HepG2 (cell line): ENCODE data around the gene MAP3K3. TPM values are rescaled to one million over a fixed set of nuclear protein-coding genes. Genes with fewer than 3 reads are reported as not detected.
A peak's percentile ranks its signal among the peaks of the same experiment; 100 is the strongest.

Experiments used
- ARNTL ChIP-seq: sonication (generic); formaldehyde crosslinking; IDR thresholded peaks from 2 replicates; pipeline ENCODE4 v1.4.0; 2020; ENCODE audit warnings: mild to moderate bottlenecking, missing genetic modification reagents
- ETV5 ChIP-seq: IDR thresholded peaks from 2 replicates; pipeline ENCODE4 v1.6.1; 2018; ENCODE audit warnings: missing biosample characterization, missing genetic modification reagents, inconsistent platforms, borderline replicate concordance
- FOXP4 ChIP-seq: sonication (generic); formaldehyde crosslinking; IDR thresholded peaks from 2 replicates; pipeline ENCODE4 v1.4.0; 2020; ENCODE audit warnings: missing genetic modification reagents
- HIVEP1 ChIP-seq: sonication (generic); formaldehyde crosslinking; IDR thresholded peaks from 2 replicates; pipeline ENCODE4 v1.4.0; 2020; ENCODE audit warnings: mild to moderate bottlenecking, missing genetic modification reagents
- HNRNPH1 ChIP-seq: fragments of 200-400 bp; formaldehyde crosslinking; optimal IDR thresholded peaks from 2 replicates; pipeline ENCODE3; 2017; ENCODE audit warnings: mild to moderate bottlenecking, low read depth, low read length
- PRMT3 ChIP-seq: sonication (generic); formaldehyde crosslinking; IDR thresholded peaks from 2 replicates; pipeline ENCODE4 v1.8.1; 2022; ENCODE audit warnings: low read depth, mild to moderate bottlenecking, moderate library complexity, missing genetic modification reagents, borderline replicate concordance
- PTBP1 ChIP-seq: fragments of 200-400 bp; formaldehyde crosslinking; IDR thresholded peaks from 2 replicates; pipeline ENCODE4 v1.6.1; 2018; ENCODE audit warnings: low read length, low read depth; ENCODE audit not compliant: poor library complexity, severe bottlenecking
- RNF2 ChIP-seq: fragments of 450-650 bp; conservative IDR thresholded peaks from 2 replicates; pipeline ENCODE4 v1.6.1; 2016; ENCODE audit warnings: low read depth
- RXRB ChIP-seq: IDR thresholded peaks from 2 replicates; pipeline ENCODE4 v1.6.1; 2016; ENCODE audit warnings: borderline replicate concordance, missing genetic modification reagents, missing compliant biosample characterization
- SCMH1 ChIP-seq: sonication (generic); formaldehyde crosslinking; IDR thresholded peaks from 2 replicates; pipeline ENCODE4 v1.9.0; 2021; ENCODE audit warnings: missing genetic modification reagents, mild to moderate bottlenecking, borderline replicate concordance
- SOX13 ChIP-seq, 3 experiments: fragments of 450-650 bp in 1 of 3; sonication (generic) in 1 of 3; formaldehyde crosslinking in 1 of 3; IDR thresholded peaks in 2 of 3; conservative IDR thresholded peaks in 1 of 3; 2 replicates each; pipeline versions ENCODE4 v1.5.0 to v1.6.1; 2016 to 2020; ENCODE audit warnings: antibody characterized with exemption in 1 of 3, mild to moderate bottlenecking in 1 of 3, missing compliant biosample characterization in 1 of 3, missing genetic modification reagents in 1 of 3, moderate library complexity in 1 of 3
- SRF ChIP-seq: IDR thresholded peaks from 2 replicates; pipeline ENCODE4 v1.6.1; 2011; ENCODE audit warnings: mild to moderate bottlenecking, low read depth, low read length, moderate library complexity
- TEF ChIP-seq: sonication (generic); formaldehyde crosslinking; IDR thresholded peaks from 2 replicates; pipeline ENCODE4 v1.5.0; 2020; ENCODE audit warnings: missing genetic modification reagents
- THAP11 ChIP-seq: IDR thresholded peaks from 2 replicates; pipeline ENCODE4 v1.6.1; 2016; ENCODE audit warnings: missing biosample characterization, missing genetic modification reagents
- ZFP37 ChIP-seq: sonication (generic); formaldehyde crosslinking; IDR thresholded peaks from 2 replicates; pipeline ENCODE4 v1.4.0; 2020; ENCODE audit warnings: missing genetic modification reagents, borderline replicate concordance
- ZNF142 ChIP-seq: sonication (generic); formaldehyde crosslinking; IDR thresholded peaks from 2 replicates; pipeline ENCODE4 v1.4.0; 2020; ENCODE audit warnings: missing genetic modification reagents
- ZNF441 ChIP-seq: sonication (generic); formaldehyde crosslinking; IDR thresholded peaks from 2 replicates; pipeline ENCODE4 v1.7.0; 2021; ENCODE audit warnings: missing genetic modification reagents, borderline replicate concordance
- ZNF567 ChIP-seq: sonication (generic); formaldehyde crosslinking; IDR thresholded peaks from 2 replicates; pipeline ENCODE4 v1.8.1; 2023; ENCODE audit warnings: mild to moderate bottlenecking, missing genetic modification reagents, borderline replicate concordance
- ZNF792 ChIP-seq: IDR thresholded peaks from 2 replicates; pipeline ENCODE4 v1.6.1; 2016
- ZSCAN31 ChIP-seq: sonication (generic); formaldehyde crosslinking; IDR thresholded peaks from 2 replicates; pipeline ENCODE4 v1.5.0; 2020; ENCODE audit warnings: low read depth, mild to moderate bottlenecking, missing genetic modification reagents
- polyA plus RNA-seq, 8 experiments: library from polyadenylated mRNA; depleted of rRNA in 3 of 8; stranded (reverse) in 7 of 8; unstranded in 1 of 8; fragments of >200 nt; fragmentation: Illumina TruSeq in 4 of 8; extraction: Trizol in 4 of 8; gene quantifications; 2 replicates each; pipeline versions ENCODE4 v1.2.1 to v1.2.3, GENCODE V29; 2011 to 2016; ENCODE audit warnings: low read depth in 4 of 8, missing spikeins in 1 of 8, mixed read lengths in 1 of 8; ENCODE audit not compliant: insufficient read depth in 1 of 8
- total RNA-seq, 5 experiments: library from RNA; depleted of rRNA; stranded (reverse); fragments of >200 nt; fragmentation: Illumina TruSeq; extraction: Trizol; gene quantifications; 2 replicates each; pipeline ENCODE4 v1.2.3, GENCODE V29; 2016; ENCODE audit warnings: low read depth in 1 of 5

The MAP3K3 gene
- total and polyA plus RNA-seq, 2 of the 13 experiments (the other 11 are each of a cell fraction or from before 2014, with no cell fraction given): 17.7 to 21.8 TPM

- peak; percentile 55; the same call in 1 of the 2 replicates for TF ChIP-seq ETV5 (CRISPR knock-in tag)
- TF ChIP-seq TEF (CRISPR knock-in tag): no peak
- TF ChIP-seq RNF2: no peak
- peak; percentile 99 for TF ChIP-seq ARNTL (CRISPR knock-in tag)
- TF ChIP-seq ZNF792 (CRISPR knock-in tag): peak; percentile 74; the same call in 1 of the 2 replicates
- TF ChIP-seq PTBP1: no peak
- no peak for TF ChIP-seq HNRNPH1
- TF ChIP-seq ZFP37 (CRISPR knock-in tag): no peak
- no peak for TF ChIP-seq ZNF142 (CRISPR knock-in tag)
- TF ChIP-seq FOXP4: peak; percentile 86
- peak; percentile 53; the same call in 1 of the 2 replicates for TF ChIP-seq ZNF441 (CRISPR knock-in tag)
- TF ChIP-seq SCMH1 (CRISPR knock-in tag): no peak
- no peak for TF ChIP-seq SOX13 (IDR thresholded peaks at IDR 0.05)
- TF ChIP-seq SOX13 (CRISPR knock-in tag; conservative IDR thresholded peaks at IDR 0.05 in 1 of 2, IDR thresholded peaks at IDR 0.05 in 1 of 2): peak in 1 of 2 experiments; percentile 60; a peak in 1 of 4 replicates
- TF ChIP-seq HIVEP1: no peak
- TF ChIP-seq THAP11 (CRISPR knock-in tag): no peak; the same call in 1 of the 2 replicates
- TF ChIP-seq ZSCAN31 (CRISPR knock-in tag): peak; percentile 41; the same call in 1 of the 2 replicates
- no peak for TF ChIP-seq PRMT3 (CRISPR knock-in tag)
- TF ChIP-seq RXRB (CRISPR knock-in tag): peak; percentile 43
- no peak for TF ChIP-seq SRF
- TF ChIP-seq ZNF567 (CRISPR knock-in tag): 0 out of 2 replicates have a peak, but pooled peaks have one; percentile 77
Measured at GRCh38 chr17:63579633-63580032, 42.6 kb upstream of the MAP3K3 start (continued).
